NCI-H2196 treated with DMSO at 0.1 percent for 48 hours (cell line): ENCODE results near the gene CEACAM4.
"Not testable (repeated sequence)": the region's sequence is repeated elsewhere in the genome, so short reads cannot be mapped to it uniquely, and the experiment has no call there.

ENCODE experiments used
- DNase-seq: peaks from one replicate; lab custom pipeline; 2025; ENCODE audit not compliant: unreplicated experiment; lab: John Stamatoyannopoulos, UW

Gene CEACAM4

DNA sequence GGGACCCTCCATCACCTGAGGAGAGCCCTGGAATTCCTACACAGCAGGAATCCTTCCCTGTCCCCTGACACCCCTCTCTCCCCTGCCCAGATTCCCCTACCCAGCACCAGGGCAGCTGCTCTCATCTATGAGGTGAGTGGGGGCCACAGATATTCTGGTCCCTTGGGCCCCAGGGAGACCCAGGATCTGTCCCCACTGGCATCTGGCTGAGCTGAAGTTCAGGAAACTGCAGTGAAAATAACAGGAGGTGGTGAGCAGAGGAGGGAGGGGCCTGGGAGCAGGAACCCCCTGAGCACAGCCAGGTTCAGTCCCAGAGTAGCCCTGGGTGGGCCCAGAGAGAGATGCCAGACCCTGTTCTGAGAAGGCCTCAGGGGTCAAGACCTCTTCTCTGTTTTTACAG lies 40.8 kb downstream of the CEACAM4 start:
- DNase-seq = no peak

DNA sequence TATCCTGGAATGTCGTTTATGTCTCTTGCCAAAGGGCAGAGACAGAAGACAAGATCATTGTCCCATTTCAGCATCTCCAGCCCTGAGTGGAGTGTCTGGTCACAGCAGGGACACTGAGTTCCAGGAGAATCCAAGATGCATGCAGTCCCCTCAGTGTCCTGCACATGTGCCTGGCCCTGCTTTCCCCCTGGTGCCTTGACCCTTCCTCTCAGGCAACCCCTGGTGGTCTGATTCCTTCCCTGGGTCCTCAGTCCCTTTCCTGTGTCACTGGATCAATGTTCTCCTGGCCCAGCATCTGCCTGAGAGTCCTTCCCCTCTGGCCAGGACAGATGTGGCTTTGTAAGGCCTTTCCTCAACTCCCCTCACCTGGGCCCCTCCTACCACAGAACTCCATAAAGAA lies 41.9 kb downstream of the CEACAM4 start:
- DNase-seq = no peak

DNA sequence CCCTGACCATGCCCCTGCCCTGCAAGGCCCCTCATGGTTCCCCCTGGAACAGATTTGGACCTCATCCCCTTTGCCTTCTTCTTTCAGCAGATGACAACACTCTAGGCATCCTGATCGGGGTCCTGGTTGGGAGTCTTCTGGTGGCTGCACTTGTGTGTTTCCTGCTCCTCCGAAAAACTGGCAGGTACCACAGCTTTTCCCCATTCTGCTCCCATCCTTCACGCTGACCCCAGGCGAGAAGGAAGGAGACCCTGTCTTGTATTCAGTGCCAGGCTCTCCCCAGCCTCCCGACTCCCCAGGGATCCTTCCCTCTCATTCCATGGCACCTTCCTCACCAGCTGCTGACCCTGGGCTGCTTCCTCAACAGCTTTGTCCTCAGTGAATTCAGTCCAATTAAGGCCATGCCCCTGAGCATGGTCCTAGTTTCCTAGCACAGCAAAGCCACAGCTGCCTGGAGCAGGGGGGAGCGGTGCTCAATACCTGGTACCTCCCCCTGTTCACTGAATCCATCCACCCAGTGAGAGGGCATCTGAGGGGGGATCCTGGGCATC lies 42.5 kb downstream of the CEACAM4 start:
- DNase-seq = no peak

DNA sequence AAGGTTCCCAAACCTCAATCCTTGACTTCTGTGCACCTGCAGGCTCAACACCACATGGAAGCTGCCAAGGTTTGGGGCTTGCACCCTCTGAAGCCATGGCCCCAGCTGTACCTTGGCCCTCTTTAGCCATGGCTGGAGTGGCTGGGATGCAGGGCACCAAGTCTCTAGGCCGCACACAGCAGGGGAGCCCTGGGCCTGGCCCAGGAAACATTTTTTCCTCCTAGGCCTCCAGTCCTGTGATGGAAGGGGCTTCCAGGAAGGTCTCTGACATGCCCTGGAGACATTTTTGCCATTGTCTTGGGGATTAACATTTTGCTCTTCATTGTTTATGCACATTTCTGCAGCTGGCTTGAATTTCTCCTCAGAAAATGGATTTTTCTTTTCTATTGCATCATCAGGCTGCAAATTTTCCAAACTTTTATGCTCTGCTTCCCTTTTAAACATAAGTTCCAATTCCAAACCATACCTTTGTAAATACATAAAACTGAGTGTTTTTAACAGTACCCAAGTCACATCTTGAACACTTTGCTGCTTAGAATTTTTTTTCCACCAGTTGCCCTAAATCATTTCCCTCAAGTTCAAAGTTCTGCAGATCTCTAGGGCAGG lies 44.2 kb downstream of the CEACAM4 start:
- not testable (repeated sequence) for DNase-seq

DNA sequence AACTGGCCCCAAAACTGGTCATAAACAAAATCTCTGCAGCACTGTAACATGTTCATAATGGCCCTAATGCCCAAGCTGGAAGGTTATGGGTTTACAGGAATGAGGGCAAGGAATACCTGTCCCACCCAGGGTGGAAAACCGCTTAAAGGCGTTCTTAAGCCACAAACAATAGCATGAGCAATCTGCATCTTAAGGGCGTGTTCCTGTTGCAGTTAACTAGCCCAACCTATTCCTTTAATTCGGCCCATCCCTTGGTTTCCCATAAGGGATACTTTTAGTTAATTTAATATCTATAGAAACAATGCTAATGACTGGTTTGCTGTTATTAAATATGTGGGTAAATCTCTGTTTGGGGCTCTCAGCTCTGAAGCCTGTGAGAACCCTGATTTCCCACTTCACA lies 45.8 kb downstream of the CEACAM4 start:
- DNase-seq = not testable (repeated sequence)

DNA sequence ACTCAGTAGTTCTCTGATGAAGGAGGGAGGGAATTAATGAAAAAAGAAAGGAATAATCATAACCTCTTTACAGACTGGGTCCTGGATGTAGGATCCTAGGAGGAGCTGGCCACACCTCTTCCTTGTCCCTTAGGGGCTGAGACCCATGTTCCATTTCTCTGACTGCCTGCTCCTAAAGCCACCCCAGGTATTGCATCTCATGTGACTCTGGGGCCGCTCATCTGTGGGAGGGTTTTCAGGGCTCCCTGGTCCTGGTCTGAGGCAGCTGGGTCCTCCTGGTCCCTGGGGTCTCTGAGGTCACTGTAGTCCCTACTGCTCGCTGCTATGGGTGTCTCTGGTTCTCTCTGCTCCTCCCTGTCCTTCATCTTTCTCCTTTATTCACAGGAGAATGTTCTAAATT lies 48.0 kb downstream of the CEACAM4 start:
- no peak for DNase-seq

DNA sequence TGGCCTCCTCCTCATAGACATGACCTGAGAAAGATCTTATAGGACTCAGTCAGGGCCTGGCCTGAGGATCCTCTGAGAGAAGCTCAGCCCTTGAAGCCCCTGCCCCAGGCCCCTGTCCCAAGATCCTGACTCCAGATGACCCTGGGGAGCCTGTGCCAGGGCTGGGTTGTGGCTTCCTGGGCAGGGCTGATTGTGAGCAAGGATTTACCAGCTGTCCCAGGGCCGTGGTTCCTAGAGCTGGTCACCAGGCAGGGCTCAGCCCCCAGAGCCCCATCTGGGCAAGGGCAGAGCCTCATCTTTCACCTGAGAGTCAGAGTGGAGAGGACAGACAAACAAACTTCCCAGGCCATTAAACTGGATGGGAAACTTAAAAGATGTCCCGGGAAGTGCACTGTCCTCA lies 49.0 kb downstream of the CEACAM4 start:
- DNase-seq = no peak

DNA sequence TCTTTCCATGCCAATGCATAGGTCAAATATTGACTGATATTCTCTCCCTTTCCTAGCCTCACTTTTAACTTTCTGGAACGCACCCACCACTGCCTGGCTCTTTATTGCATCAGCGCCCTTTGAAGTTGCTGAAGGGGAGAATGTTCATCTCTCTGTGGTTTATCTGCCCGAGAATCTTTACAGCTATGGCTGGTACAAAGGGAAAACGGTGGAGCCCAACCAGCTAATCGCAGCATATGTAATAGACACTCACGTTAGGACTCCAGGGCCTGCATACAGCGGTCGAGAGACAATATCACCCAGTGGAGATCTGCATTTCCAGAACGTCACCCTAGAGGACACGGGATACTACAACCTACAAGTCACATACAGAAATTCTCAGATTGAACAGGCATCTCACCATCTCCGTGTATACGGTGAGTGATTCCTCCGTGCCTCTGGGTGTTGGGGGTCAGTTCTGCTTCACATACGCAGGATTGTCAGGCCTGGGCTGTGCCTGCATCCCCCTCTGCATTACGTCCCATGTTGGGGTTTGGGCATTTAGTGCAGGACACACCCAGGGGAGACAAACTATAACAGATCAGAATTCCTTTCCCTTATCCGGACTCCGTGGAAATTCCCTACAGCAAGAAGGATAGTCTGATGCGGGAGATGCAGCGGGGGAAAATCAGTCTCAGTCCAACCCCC lies 49.6 kb downstream of the CEACAM4 start:
- no peak for DNase-seq

DNA sequence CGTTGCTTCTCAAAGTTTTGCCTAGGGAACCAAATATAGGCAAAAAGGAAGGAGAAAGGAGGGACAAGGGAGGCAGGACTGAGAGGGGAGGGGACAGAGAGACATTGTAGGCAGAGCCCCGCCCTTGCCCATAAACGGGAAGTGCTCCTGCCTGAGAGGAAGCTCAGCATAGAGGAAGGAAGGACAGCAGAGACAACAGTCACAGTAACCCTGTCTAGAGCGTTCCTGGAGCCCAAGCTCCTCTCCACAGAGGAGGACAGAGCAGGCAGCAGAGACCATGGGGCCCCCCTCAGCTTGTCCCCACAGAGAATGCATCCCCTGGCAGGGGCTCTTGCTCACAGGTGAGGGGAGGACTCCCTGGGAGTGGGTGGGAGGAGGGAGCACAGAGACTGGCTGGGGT lies 50.9 kb downstream of the CEACAM4 start, which contains the start of gene CEACAM21:
TSS of gene CEACAM21 (plus strand) at position 169 of the 400 bp plus-strand sequence. CDS start at position 278, 109 bp downstream.
- no peak for DNase-seq

DNA sequence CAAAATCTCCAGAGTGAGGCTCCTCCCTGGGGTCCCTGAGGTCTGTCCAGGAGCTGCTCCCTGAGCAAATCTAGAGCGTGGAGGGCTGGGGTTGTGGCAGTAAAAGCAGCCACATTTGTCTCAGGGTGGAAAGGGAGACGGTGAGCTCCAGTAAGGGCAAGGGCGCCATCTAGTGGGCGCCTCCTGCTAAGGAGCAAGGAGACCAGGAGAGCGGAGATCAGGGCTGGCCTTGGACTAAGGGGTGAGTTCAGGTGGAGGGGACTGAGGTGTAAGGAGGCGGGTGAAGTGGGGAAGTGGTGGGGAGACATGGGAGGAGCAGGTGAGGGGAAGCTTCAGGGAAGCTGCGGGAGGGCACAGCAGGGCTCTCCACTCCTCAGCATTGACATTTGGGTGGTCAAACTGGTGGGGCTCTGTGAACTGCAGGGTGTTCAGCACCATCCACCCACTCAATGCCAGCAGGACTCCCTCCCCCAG lies 56.2 kb downstream of the CEACAM4 start:
- DNase-seq = peak; percentile 45

DNA sequence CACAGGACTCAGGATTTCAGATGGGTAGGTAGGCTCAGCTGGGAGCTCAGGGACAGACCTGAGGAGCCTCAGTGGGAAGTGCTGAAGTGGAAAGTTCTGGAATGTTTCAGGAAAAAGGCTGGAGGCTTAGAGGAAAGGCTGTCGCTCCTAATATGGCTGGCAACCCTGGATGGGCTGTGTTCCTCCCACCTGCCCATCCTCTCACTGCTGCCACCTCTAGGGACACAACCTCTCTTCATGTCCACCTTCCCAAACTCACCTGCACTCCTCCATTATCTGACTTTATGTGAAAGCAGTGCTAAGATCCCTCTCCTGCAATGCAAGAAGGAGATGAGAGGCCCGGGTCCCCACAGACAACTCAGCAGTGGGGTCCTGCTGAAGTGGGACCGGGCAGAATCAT lies 56.7 kb downstream of the CEACAM4 start:
- no peak for DNase-seq

DNA sequence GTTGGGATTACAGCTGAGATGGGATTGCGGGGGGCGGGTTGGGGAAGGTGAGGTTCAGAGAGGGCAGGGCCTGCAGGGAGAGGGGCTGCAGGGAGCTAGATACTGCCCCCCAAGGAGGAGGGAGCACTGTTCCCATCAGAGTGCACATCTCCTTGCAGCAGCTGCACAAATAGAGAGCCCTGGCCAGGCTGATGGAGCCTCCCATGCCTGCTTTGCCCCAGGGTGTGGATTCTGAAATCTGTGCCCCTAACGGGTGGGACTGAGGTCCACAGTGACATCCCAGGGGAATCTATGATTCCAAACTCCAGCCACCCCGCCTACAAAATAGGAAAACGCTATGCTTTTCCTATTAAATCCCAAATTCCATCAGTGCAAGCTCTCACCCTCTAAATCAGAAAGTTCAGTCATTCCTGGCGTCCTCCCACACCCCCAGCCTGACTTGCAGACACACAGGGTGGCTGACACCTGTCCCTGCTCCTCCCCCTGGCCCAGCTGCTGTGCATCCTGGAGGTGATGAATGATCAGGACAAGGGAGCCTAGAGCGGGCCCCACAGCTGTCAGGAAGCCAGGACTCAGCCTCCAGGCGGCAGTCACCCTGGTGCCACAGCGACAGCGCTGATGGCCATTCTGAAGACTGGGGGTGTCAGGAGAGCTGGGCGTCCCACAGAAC lies 57.3 kb downstream of the CEACAM4 start:
- DNase-seq = no peak
